ENCODE results near the gene OR8B12.
"Not testable (repeated sequence)": the region's sequence is repeated elsewhere in the genome, so short reads cannot be mapped to it uniquely, and the experiment has no call there.

OR8B12 gene

GRCh38 chr11:124520550-124520854 lies 23.0 kb downstream of the OR8B12 start:
- DNase-seq (ENCODE audit: low spot score) = no peak
- FAIRE-seq = no peak

GRCh38 chr11:124519850-124520549 lies 23.5 kb downstream of the OR8B12 start:
- DNase-seq (ENCODE audit: low spot score) (no peak), FAIRE-seq (no peak)

GRCh38 chr11:124518989-124519451 lies 24.4 kb downstream of the OR8B12 start:
- no peak for DNase-seq (ENCODE audit: low spot score)
- no peak for FAIRE-seq

GRCh38 chr11:124517314-124517713 lies 26.1 kb downstream of the OR8B12 start:
- no peak for DNase-seq (ENCODE audit: low spot score)
- no peak for FAIRE-seq

GRCh38 chr11:124514675-124515074 lies 28.8 kb downstream of the OR8B12 start:
- not testable (repeated sequence) for FAIRE-seq; DNase-seq (ENCODE audit: low spot score)

GRCh38 chr11:124514131-124514530 lies 29.3 kb downstream of the OR8B12 start:
- FAIRE-seq = no peak

GRCh38 chr11:124511745-124512144 lies 31.7 kb downstream of the OR8B12 start:
- FAIRE-seq = no peak
- DNase-seq (ENCODE audit: low spot score) = no peak

More at GRCh38 chr11:124514131-124514530, 29.3 kb downstream of the OR8B12 start:
- no peak for DNase-seq (ENCODE audit: low spot score)

- no peak for FAIRE-seq
These were observed 33.2 kb downstream of the OR8B12 start for GRCh38 chr11:124510279-124510678.

GRCh38 chr11:124499711-124500110 lies 43.7 kb downstream of the OR8B12 start:
- FAIRE-seq (no peak), DNase-seq (ENCODE audit: low spot score) (no peak)

More at GRCh38 chr11:124510279-124510678, 33.2 kb downstream of the OR8B12 start:
- no peak for DNase-seq (ENCODE audit: low spot score)

GRCh38 chr11:124493016-124493655 lies 50.3 kb downstream of the OR8B12 start:
- no peak for FAIRE-seq
- no peak for DNase-seq (ENCODE audit: low spot score)
